ENCODE data around the gene CD3D.

- no peak for TF ChIP-seq CTCF (IDR thresholded peaks at IDR 0.05)
- no peak for TF ChIP-seq POLR2A (IDR thresholded peaks at IDR 0.05)
Observed at GRCh38 chr11:118374729-118375128, 32.2 kb upstream of the CD3D start.

Data from uterus (tissue), 2 donors.